Measurements from ENCODE around the gene TMC2. TPM values are rescaled to one million over a fixed set of nuclear protein-coding genes. Genes with fewer than 3 reads are reported as not detected.

TMC2 gene
- total RNA-seq, 1 donor from 2014 or later: not detected

GRCh38 chr20:2596673-2597279, 60.4 kb downstream of the TMC2 start:
- Mint-ChIP-seq H3K9me3 (no peaks in the 10 kb centered on the region), H3K36me3 (no peaks in the 10 kb centered on the region), H3K27ac (no peak overlapping the region), H3K4me3 (no peak overlapping the region), H3K4me1 (ENCODE audit: unreplicated experiment) (peaks cover 11% of the 10 kb centered on the region), H3K27me3 (peaks cover 21% of the 10 kb centered on the region)
- no peak for DNase-seq (ENCODE audit: extremely low spot score, unreplicated experiment)
- TF ChIP-seq CTCF (conservative IDR thresholded peaks at IDR 0.05): no peak

- Mint-ChIP-seq H3K27me3 (peaks cover under 1% of the 10 kb centered on the region), H3K27ac (peak overlapping the region; percentile 55), H3K36me3 (no peaks in the 10 kb centered on the region), H3K4me1 (ENCODE audit: unreplicated experiment) (peaks cover 11% of the 10 kb centered on the region), H3K4me3 (no peak overlapping the region), H3K9me3 (no peaks in the 10 kb centered on the region)
- no peak for DNase-seq (ENCODE audit: extremely low spot score, unreplicated experiment)
- TF ChIP-seq CTCF (conservative IDR thresholded peaks at IDR 0.05): no peak
These were observed 63.1 kb downstream of the TMC2 start for GRCh38 chr20:2599288-2600006.

- Mint-ChIP-seq H3K9me3 (peaks cover 2% of the 10 kb centered on the region), H3K27ac (no peak overlapping the region), H3K27me3 (no peaks in the 10 kb centered on the region), H3K4me1 (ENCODE audit: unreplicated experiment) (peaks cover 7% of the 10 kb centered on the region), H3K36me3 (no peaks in the 10 kb centered on the region), H3K4me3 (no peak overlapping the region)
- DNase-seq (ENCODE audit: extremely low spot score, unreplicated experiment): no peak
- no peak for TF ChIP-seq CTCF (conservative IDR thresholded peaks at IDR 0.05)
These were observed 65.8 kb downstream of the TMC2 start for GRCh38 chr20:2602046-2602735.

GRCh38 chr20:2602746-2603145, 66.4 kb downstream of the TMC2 start:
- Mint-ChIP-seq H3K27ac (no peak overlapping the region), H3K4me1 (ENCODE audit: unreplicated experiment) (peaks cover 7% of the 10 kb centered on the region), H3K9me3 (peaks cover 7% of the 10 kb centered on the region), H3K4me3 (no peak overlapping the region), H3K27me3 (no peaks in the 10 kb centered on the region), H3K36me3 (no peaks in the 10 kb centered on the region)
- no peak for DNase-seq (ENCODE audit: extremely low spot score, unreplicated experiment)
- no peak for TF ChIP-seq CTCF (conservative IDR thresholded peaks at IDR 0.05)

GRCh38 chr20:2603816-2604505, 67.6 kb downstream of the TMC2 start:
- no peaks in the 10 kb centered on the region for H3K36me3 Mint-ChIP-seq
- peaks cover 7% of the 10 kb centered on the region for H3K4me1 Mint-ChIP-seq (ENCODE audit: unreplicated experiment)
- peaks cover 7% of the 10 kb centered on the region for H3K9me3 Mint-ChIP-seq
- no peak for TF ChIP-seq CTCF (conservative IDR thresholded peaks at IDR 0.05)
- no peak overlapping the region for H3K27ac Mint-ChIP-seq
- H3K4me3 Mint-ChIP-seq: no peak overlapping the region
- DNase-seq (ENCODE audit: extremely low spot score, unreplicated experiment): no peak
- H3K27me3 Mint-ChIP-seq: no peaks in the 10 kb centered on the region

Measured in type B pancreatic cell (in vitro differentiated cells).